Upper lobe of left lung (tissue), 4 donors: Measurements from ENCODE around the gene TM4SF1.

Source experiments
- POLR2A ChIP-seq, 4 donors: fragments of 450-650 bp; IDR thresholded peaks; one replicate each; pipeline ENCODE4 v1.5.1; 2016 to 2017; ENCODE audit warnings: antibody characterized with exemption in 4 of 4, mild to moderate bottlenecking in 2 of 4
- POLR2AphosphoS5 ChIP-seq, 2 donors: sonication (generic); formaldehyde crosslinking; IDR thresholded peaks; one replicate each; pipeline ENCODE4 v1.5.1; 2017; ENCODE audit warnings: antibody characterized with exemption in 2 of 2
- TF ChIP-seq, protein P1 (sequence below), 6 experiments: fragments of 450-650 bp in 4 of 6; fragments of 200-600 bp in 2 of 6; sonication (generic) in 2 of 6; IDR thresholded peaks; one replicate each; pipeline ENCODE4 v1.5.1; 2016 to 2019; ENCODE audit warnings: antibody characterized with exemption in 6 of 6

DNA sequence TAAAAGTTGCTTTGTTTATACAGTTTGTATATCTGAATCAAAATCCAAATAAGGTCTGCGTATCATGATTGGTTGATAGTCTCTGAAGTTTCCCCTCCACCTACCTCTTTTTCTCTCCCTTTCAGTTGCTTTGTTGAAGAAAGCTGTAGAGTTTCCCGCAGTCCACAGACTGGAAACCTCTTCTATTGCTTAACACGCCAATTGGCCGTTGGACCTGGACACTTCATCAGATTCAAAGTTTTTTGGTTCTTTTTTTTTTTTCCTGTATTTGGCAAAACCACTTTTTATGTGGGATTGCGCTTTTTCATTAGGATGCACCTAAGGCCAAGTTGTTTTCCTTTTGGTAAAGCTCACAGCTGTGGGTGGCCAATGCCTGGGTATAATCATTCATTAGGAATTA lies 14.5 kb upstream of the TM4SF1 start:
- TF ChIP-seq, protein P1, sequence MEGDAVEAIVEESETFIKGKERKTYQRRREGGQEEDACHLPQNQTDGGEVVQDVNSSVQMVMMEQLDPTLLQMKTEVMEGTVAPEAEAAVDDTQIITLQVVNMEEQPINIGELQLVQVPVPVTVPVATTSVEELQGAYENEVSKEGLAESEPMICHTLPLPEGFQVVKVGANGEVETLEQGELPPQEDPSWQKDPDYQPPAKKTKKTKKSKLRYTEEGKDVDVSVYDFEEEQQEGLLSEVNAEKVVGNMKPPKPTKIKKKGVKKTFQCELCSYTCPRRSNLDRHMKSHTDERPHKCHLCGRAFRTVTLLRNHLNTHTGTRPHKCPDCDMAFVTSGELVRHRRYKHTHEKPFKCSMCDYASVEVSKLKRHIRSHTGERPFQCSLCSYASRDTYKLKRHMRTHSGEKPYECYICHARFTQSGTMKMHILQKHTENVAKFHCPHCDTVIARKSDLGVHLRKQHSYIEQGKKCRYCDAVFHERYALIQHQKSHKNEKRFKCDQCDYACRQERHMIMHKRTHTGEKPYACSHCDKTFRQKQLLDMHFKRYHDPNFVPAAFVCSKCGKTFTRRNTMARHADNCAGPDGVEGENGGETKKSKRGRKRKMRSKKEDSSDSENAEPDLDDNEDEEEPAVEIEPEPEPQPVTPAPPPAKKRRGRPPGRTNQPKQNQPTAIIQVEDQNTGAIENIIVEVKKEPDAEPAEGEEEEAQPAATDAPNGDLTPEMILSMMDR (IDR thresholded peaks at IDR 0.05): no peak
- TF ChIP-seq POLR2AphosphoS5 (IDR thresholded peaks at IDR 0.05): no peak
- no peak for TF ChIP-seq POLR2A (IDR thresholded peaks at IDR 0.05)
